SK-N-SH (cell line): ENCODE results near the gene LRMDA.

Source experiments
- GATA2 ChIP-seq: sonication (generic); formaldehyde crosslinking; IDR thresholded peaks from 2 replicates; pipeline ENCODE4 v1.5.0; 2020; ENCODE audit warnings: mild to moderate bottlenecking, missing genetic modification reagents
- JUND ChIP-seq: IDR thresholded peaks from 2 replicates; pipeline ENCODE4 v1.4.0; 2012
- POLR2AphosphoS5 ChIP-seq: IDR thresholded peaks from 2 replicates; pipeline ENCODE4 v1.6.1; 2012; ENCODE audit warnings: low read depth, low read length
- RAD21 ChIP-seq: IDR thresholded peaks from 2 replicates; pipeline ENCODE4 v1.6.1; 2012; ENCODE audit warnings: mild to moderate bottlenecking, low read length
- TF ChIP-seq, protein P1 (sequence below): fragments of 200-600 bp; sonication (generic); IDR thresholded peaks from 2 replicates; pipeline ENCODE4 v1.6.1; 2017; ENCODE audit warnings: antibody characterized with exemption, mild to moderate bottlenecking, moderate library complexity
- TF ChIP-seq, protein P2 (sequence below): IDR thresholded peaks from 2 replicates; pipeline ENCODE4 v1.6.1; 2012; ENCODE audit warnings: mild to moderate bottlenecking, low read depth, low read length, moderate library complexity

DNA sequence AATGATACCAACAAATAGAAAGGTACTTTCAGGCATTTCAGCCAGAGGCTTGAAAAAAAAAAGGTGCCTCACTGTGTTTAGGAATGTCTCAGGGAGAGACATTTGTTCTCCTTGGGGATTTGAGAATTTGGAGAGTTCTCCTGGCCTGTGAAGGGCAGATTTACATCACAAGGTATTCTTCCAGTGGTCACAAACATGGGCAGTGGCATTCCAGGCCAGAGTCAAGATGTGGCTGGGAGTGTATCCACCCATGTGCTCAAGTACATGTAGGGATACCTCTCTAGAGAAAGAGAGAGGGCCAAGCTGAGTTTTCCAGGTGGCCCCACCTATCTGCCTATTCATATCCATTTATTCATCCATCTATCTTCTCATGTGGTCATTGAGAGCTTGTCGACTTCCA is 253.8 kb downstream of the LRMDA start:
- TF ChIP-seq, protein P1, sequence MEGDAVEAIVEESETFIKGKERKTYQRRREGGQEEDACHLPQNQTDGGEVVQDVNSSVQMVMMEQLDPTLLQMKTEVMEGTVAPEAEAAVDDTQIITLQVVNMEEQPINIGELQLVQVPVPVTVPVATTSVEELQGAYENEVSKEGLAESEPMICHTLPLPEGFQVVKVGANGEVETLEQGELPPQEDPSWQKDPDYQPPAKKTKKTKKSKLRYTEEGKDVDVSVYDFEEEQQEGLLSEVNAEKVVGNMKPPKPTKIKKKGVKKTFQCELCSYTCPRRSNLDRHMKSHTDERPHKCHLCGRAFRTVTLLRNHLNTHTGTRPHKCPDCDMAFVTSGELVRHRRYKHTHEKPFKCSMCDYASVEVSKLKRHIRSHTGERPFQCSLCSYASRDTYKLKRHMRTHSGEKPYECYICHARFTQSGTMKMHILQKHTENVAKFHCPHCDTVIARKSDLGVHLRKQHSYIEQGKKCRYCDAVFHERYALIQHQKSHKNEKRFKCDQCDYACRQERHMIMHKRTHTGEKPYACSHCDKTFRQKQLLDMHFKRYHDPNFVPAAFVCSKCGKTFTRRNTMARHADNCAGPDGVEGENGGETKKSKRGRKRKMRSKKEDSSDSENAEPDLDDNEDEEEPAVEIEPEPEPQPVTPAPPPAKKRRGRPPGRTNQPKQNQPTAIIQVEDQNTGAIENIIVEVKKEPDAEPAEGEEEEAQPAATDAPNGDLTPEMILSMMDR: no peak
- TF ChIP-seq POLR2AphosphoS5 (no peak), GATA2 (CRISPR knock-in tag) (no peak), JUND (no peak), RAD21 (no peak)
- TF ChIP-seq, protein P2, sequence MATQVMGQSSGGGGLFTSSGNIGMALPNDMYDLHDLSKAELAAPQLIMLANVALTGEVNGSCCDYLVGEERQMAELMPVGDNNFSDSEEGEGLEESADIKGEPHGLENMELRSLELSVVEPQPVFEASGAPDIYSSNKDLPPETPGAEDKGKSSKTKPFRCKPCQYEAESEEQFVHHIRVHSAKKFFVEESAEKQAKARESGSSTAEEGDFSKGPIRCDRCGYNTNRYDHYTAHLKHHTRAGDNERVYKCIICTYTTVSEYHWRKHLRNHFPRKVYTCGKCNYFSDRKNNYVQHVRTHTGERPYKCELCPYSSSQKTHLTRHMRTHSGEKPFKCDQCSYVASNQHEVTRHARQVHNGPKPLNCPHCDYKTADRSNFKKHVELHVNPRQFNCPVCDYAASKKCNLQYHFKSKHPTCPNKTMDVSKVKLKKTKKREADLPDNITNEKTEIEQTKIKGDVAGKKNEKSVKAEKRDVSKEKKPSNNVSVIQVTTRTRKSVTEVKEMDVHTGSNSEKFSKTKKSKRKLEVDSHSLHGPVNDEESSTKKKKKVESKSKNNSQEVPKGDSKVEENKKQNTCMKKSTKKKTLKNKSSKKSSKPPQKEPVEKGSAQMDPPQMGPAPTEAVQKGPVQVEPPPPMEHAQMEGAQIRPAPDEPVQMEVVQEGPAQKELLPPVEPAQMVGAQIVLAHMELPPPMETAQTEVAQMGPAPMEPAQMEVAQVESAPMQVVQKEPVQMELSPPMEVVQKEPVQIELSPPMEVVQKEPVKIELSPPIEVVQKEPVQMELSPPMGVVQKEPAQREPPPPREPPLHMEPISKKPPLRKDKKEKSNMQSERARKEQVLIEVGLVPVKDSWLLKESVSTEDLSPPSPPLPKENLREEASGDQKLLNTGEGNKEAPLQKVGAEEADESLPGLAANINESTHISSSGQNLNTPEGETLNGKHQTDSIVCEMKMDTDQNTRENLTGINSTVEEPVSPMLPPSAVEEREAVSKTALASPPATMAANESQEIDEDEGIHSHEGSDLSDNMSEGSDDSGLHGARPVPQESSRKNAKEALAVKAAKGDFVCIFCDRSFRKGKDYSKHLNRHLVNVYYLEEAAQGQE: no peak
